Thyroid gland (tissue), 4 donors: ENCODE data around the gene FIG4.

Experiments used
- CTCF ChIP-seq, 6 experiments: fragments of 200-600 bp in 3 of 6; fragments of 450-650 bp in 3 of 6; sonication (generic) in 3 of 6; IDR thresholded peaks; one replicate each; pipeline ENCODE4 v1.5.1; 2016 to 2019; ENCODE audit warnings: antibody characterized with exemption in 6 of 6, mild to moderate bottlenecking in 2 of 6, inconsistent platforms in 1 of 6, moderate library complexity in 1 of 6
- POLR2A ChIP-seq, 2 donors: fragments of 450-650 bp; IDR thresholded peaks; one replicate each; pipeline ENCODE4 v1.6.1; 2017; ENCODE audit warnings: antibody characterized with exemption in 2 of 2, mild to moderate bottlenecking in 2 of 2, moderate library complexity in 1 of 2

DNA sequence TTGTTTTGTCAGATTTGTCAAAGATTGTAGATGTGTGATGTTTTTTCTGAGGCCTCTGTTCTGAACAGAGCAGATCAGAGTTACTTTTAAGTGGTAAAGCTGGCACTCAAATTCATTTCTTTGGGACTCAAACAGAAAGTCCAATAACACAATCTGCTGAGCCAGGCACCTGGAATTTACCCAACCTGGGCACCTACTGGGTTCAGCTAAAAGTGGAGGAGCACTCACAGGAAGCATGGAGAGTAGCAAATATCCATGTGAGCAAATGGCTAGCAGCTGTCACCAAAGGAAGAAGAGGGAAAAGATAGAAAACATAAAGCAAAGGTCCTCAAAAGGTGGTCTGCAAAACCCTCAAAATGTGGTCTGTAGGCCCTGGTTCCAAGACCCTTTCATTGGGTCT lies 116.8 kb downstream of the FIG4 start:
- TF ChIP-seq POLR2A (IDR thresholded peaks at IDR 0.05) (no peak), CTCF (IDR thresholded peaks at IDR 0.05) (no peak)
